ENCODE measurements around the gene ARHGAP15.

The ARHGAP15 gene

GRCh38 chr2:143382573-143382972, 253.4 kb downstream of the ARHGAP15 start:
- no peak overlapping the region for H3K27ac ChIP-seq
- DNase-seq (ENCODE audit: low spot score) = no peak

GRCh38 chr2:143383016-143383415, 253.8 kb downstream of the ARHGAP15 start:
- Histone ChIP-seq H3K27ac (no peak overlapping the region), H3K4me3 (no peak overlapping the region)
- no peak for TF ChIP-seq CTCF (IDR thresholded peaks at IDR 0.05)
- DNase-seq (ENCODE audit: low spot score) = no peak

More at GRCh38 chr2:143382573-143382972, 253.4 kb downstream of the ARHGAP15 start:
- no peak for TF ChIP-seq CTCF (IDR thresholded peaks at IDR 0.05)
- no peak overlapping the region for H3K4me3 ChIP-seq

DNA sequence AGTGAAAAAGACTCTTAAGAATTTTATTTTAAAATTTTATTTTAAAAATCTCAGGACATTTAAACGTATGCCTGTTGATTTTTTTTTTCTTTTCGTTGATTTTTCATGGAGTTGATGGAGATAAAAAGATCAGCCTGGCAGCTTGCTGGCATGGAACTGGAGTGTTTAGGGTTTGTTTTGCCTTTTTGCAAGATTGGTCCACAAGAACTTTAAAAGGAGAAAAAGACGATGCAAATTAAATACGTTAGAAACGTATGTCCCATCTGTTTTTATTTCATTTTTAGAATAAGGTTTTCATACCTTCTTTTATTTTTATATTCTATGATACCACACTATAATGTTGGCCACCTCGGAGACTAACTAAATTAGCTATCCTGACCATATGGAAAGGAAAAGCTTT, 254.9 kb downstream of the ARHGAP15 start:
- no peak overlapping the region for H3K4me3 ChIP-seq
- DNase-seq (ENCODE audit: low spot score) = no peak
- H3K27ac ChIP-seq = no peak overlapping the region
- no peak for TF ChIP-seq CTCF (IDR thresholded peaks at IDR 0.05)

DNA sequence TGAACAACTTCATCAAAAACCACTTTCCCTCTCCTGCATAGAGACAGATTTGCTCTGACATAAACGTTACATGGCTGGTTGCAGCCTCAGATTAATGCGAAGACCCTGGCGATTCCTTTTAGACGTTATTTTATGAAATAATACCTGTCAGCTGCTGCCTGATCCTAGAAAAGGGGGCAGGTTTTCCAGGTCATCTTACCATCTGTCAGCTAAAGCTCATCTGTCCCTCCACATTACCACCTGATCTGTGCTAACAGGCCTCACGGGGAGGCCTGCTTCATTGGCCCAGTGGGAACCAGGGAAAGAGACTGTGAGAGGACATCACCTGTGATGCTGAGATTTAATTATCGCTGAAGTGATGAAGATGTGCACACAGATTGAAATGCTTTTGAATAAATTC, 261.0 kb downstream of the ARHGAP15 start:
- no peak for TF ChIP-seq CTCF (IDR thresholded peaks at IDR 0.05)
- Histone ChIP-seq H3K4me3 (no peak overlapping the region), H3K27ac (no peak overlapping the region)
- no peak for DNase-seq (ENCODE audit: low spot score)

- H3K4me3 ChIP-seq = no peak overlapping the region
- H3K27ac ChIP-seq = no peak overlapping the region
- DNase-seq (ENCODE audit: low spot score) = no peak
- no peak for TF ChIP-seq CTCF (IDR thresholded peaks at IDR 0.05)
These were observed 263.1 kb downstream of the ARHGAP15 start for GRCh38 chr2:143392358-143392757.

DNA sequence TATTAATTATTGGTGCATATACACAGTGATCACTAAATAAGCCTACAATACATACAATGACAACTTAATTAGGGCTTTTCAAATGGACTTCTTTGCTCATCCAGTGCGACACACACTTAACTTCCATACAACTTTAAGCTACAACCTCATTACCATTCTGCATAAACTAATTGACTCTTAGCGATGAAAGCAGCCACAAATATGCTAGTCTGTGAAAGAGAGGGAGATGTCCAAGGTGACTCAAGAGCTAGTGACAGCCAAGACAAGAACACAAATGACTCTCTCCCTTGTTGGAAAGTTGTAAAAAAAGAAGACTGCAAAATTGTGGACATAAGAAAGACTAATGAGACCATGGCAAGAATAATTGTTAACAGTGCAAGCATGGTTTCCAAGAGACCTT, 264.8 kb downstream of the ARHGAP15 start:
- no peak for DNase-seq (ENCODE audit: low spot score)
- no peak overlapping the region for H3K4me3 ChIP-seq
- no peak overlapping the region for H3K27ac ChIP-seq
- no peak for TF ChIP-seq CTCF (IDR thresholded peaks at IDR 0.05)

- Histone ChIP-seq H3K4me3 (no peak overlapping the region), H3K27ac (no peak overlapping the region)
- no peak for TF ChIP-seq CTCF (IDR thresholded peaks at IDR 0.05)
- no peak for DNase-seq (ENCODE audit: low spot score)
These were observed 268.8 kb downstream of the ARHGAP15 start for GRCh38 chr2:143397884-143398614.

All from coronary artery (tissue), 2 donors.